Hindlimb muscle (tissue), 1 donor: ENCODE results near the gene RTL9. TPM values are rescaled to one million over a fixed set of nuclear protein-coding genes. Genes with fewer than 3 reads are reported as not detected.
"Not testable (repeated sequence)": the region's sequence is repeated elsewhere in the genome, so short reads cannot be mapped to it uniquely, and the experiment has no call there.

Source experiments
- DNase-seq: peaks from one replicate; pipeline ENCODE4 v3.0.0-alpha.2; 2013
- polyA plus RNA-seq: library from polyadenylated mRNA; unstranded; fragments of 120-200 nt; gene quantifications from one replicate; pipeline ENCODE4 v1.2.1, GENCODE V29; 2013; ENCODE audit not compliant: insufficient read length

Gene RTL9
- polyA plus RNA-seq, 1 donor: 1.9 TPM

GRCh38 chrX:110346681-110347080 lies 12.0 kb upstream of the RTL9 start:
- no peak for DNase-seq

GRCh38 chrX:110359273-110359672 lies 625 bp downstream of the RTL9 start:
- no peak for DNase-seq

- no peak for DNase-seq
Observed at GRCh38 chrX:110363244-110363643, 4.6 kb downstream of the RTL9 start.

GRCh38 chrX:110373310-110373709 lies 14.7 kb downstream of the RTL9 start:
- DNase-seq: no peak

GRCh38 chrX:110374559-110374958 lies 15.9 kb downstream of the RTL9 start:
- no peak for DNase-seq

GRCh38 chrX:110381216-110381615 lies 22.6 kb downstream of the RTL9 start:
- no peak for DNase-seq

GRCh38 chrX:110383414-110383813 lies 24.8 kb downstream of the RTL9 start:
- DNase-seq: no peak

- DNase-seq: no peak
Observed at GRCh38 chrX:110384490-110384889, 25.8 kb downstream of the RTL9 start.

GRCh38 chrX:110389570-110389969 lies 30.9 kb downstream of the RTL9 start:
- no peak for DNase-seq

GRCh38 chrX:110391086-110391485 lies 32.4 kb downstream of the RTL9 start:
- DNase-seq: no peak

GRCh38 chrX:110394651-110395050 lies 36.0 kb downstream of the RTL9 start:
- no peak for DNase-seq

GRCh38 chrX:110395877-110396276 lies 37.2 kb downstream of the RTL9 start:
- DNase-seq: no peak

- no peak for DNase-seq
Observed at GRCh38 chrX:110396735-110397134, 38.1 kb downstream of the RTL9 start.

GRCh38 chrX:110397339-110397738 lies 38.7 kb downstream of the RTL9 start:
- DNase-seq: no peak

GRCh38 chrX:110397904-110398303 lies 39.3 kb downstream of the RTL9 start:
- no peak for DNase-seq

GRCh38 chrX:110399497-110399896 lies 40.8 kb downstream of the RTL9 start:
- DNase-seq: no peak

- no peak for DNase-seq
Observed at GRCh38 chrX:110399966-110400365, 41.3 kb downstream of the RTL9 start.

GRCh38 chrX:110401135-110401534 lies 42.5 kb downstream of the RTL9 start:
- DNase-seq: no peak

GRCh38 chrX:110402091-110402849 lies 43.6 kb downstream of the RTL9 start:
- DNase-seq: no peak

GRCh38 chrX:110402850-110403221 lies 44.2 kb downstream of the RTL9 start:
- no peak for DNase-seq

GRCh38 chrX:110403441-110404238 lies 45.0 kb downstream of the RTL9 start:
- DNase-seq: no peak

- DNase-seq: no peak
Observed at GRCh38 chrX:110404376-110404775, 45.7 kb downstream of the RTL9 start.

GRCh38 chrX:110406250-110406649 lies 47.6 kb downstream of the RTL9 start:
- not testable (repeated sequence) for DNase-seq

GRCh38 chrX:110406822-110407221 lies 48.2 kb downstream of the RTL9 start:
- no peak for DNase-seq
